Thyroid gland (tissue), 4 donors: Measurements from ENCODE around the gene FBXL22.

Experiments
- POLR2A ChIP-seq, 2 donors: fragments of 450-650 bp; IDR thresholded peaks; one replicate each; pipeline ENCODE4 v1.6.1; 2017; ENCODE audit warnings: antibody characterized with exemption in 2 of 2, mild to moderate bottlenecking in 2 of 2, moderate library complexity in 1 of 2
- TF ChIP-seq, protein P1 (sequence below), 6 experiments: fragments of 200-600 bp in 3 of 6; fragments of 450-650 bp in 3 of 6; sonication (generic) in 3 of 6; IDR thresholded peaks; one replicate each; pipeline ENCODE4 v1.5.1; 2016 to 2019; ENCODE audit warnings: antibody characterized with exemption in 6 of 6, mild to moderate bottlenecking in 2 of 6, inconsistent platforms in 1 of 6, moderate library complexity in 1 of 6

DNA sequence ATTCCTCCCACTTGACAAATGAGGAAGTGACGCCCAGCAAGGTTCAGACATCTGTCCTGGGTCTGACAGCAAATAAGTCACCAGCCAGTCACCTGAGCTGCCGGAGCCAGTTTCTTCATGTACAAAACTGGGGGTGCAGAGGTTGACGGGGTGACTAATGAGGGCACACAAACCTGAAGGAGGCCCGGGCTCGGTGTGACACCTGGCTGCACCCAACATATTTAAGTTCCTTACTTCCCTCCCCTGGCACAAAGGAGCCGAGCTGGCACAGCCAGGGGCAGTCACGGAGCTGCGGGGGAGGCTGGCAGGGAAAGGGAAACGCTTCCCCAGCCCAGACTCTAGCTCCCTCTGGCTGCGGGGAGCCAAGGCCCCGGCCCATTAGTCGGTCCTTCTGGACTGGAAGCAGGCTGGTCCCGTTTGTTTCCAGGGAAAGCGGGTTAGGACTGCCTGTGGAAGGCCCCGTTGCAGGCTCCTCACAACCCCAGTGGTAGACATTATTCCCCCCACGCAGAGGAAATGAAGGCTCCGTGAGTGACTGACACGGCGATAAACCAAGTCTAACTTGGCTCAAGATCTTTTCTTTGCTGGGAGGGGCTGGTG lies 2.3 kb downstream of the FBXL22 start:
- TF ChIP-seq, protein P1, sequence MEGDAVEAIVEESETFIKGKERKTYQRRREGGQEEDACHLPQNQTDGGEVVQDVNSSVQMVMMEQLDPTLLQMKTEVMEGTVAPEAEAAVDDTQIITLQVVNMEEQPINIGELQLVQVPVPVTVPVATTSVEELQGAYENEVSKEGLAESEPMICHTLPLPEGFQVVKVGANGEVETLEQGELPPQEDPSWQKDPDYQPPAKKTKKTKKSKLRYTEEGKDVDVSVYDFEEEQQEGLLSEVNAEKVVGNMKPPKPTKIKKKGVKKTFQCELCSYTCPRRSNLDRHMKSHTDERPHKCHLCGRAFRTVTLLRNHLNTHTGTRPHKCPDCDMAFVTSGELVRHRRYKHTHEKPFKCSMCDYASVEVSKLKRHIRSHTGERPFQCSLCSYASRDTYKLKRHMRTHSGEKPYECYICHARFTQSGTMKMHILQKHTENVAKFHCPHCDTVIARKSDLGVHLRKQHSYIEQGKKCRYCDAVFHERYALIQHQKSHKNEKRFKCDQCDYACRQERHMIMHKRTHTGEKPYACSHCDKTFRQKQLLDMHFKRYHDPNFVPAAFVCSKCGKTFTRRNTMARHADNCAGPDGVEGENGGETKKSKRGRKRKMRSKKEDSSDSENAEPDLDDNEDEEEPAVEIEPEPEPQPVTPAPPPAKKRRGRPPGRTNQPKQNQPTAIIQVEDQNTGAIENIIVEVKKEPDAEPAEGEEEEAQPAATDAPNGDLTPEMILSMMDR (IDR thresholded peaks at IDR 0.05), result peak in 5 of 6 experiments; percentile 19 to 75 (median 70)
- TF ChIP-seq POLR2A (IDR thresholded peaks at IDR 0.05), result peak in 1 of 2 donors; percentile 16
